Muscle layer of colon (tissue), 2 donors: ENCODE measurements around the gene SHB.
"Not testable (repeated sequence)": the region's sequence is repeated elsewhere in the genome, so short reads cannot be mapped to it uniquely, and the experiment has no call there.

Experiments
- H3K27ac ChIP-seq: one replicate; pipeline ENCODE4 v1.7.0; 2013; ENCODE audit warnings: low read depth, mild to moderate bottlenecking, low read length, moderate library complexity
- H3K27me3 ChIP-seq, 2 donors: one replicate each; pipeline ENCODE4 v1.7.0; 2013; ENCODE audit warnings: low read length in 2 of 2, mild to moderate bottlenecking in 2 of 2; ENCODE audit not compliant: insufficient read depth in 2 of 2, control insufficient read depth in 1 of 2
- H3K36me3 ChIP-seq: one replicate; pipeline ENCODE4 v1.7.0; 2013; ENCODE audit warnings: mild to moderate bottlenecking, low read length; ENCODE audit not compliant: insufficient read depth
- H3K4me1 ChIP-seq: one replicate; pipeline ENCODE4 v1.7.0; 2013; ENCODE audit warnings: mild to moderate bottlenecking, low read length; ENCODE audit not compliant: insufficient read depth
- H3K4me3 ChIP-seq, 2 donors: one replicate each; pipeline ENCODE4 v1.7.0; 2013; ENCODE audit warnings: low read length in 2 of 2, low read depth in 1 of 2, mild to moderate bottlenecking in 1 of 2, moderate library complexity in 1 of 2
- H3K9ac ChIP-seq: one replicate; pipeline ENCODE4 v1.7.0; 2013; ENCODE audit warnings: low read length
- H3K9me3 ChIP-seq: one replicate; pipeline ENCODE4 v1.7.0; 2013; ENCODE audit warnings: mild to moderate bottlenecking, low read length
- donor health status: abdominal sarcoma.
- donor health status: Adenocarcinoma of cecum.

Gene SHB

GRCh38 chr9:37971108-37971459, 97.9 kb downstream of the SHB start:
- Histone ChIP-seq H3K4me1 (peaks cover 5% of the 10 kb centered on the region), H3K4me3 (no peak overlapping the region), H3K27ac (no peak overlapping the region), H3K9ac (no peak overlapping the region), H3K27me3 (no peaks in the 10 kb centered on the region), H3K9me3 (no peaks in the 10 kb centered on the region), H3K36me3 (peaks cover 12% of the 10 kb centered on the region)

GRCh38 chr9:37970301-37971107, 98.5 kb downstream of the SHB start:
- H3K4me3 ChIP-seq, result no peak overlapping the region
- H3K27ac ChIP-seq, result no peak overlapping the region
- peaks cover 5% of the 10 kb centered on the region for H3K4me1 ChIP-seq
- H3K9me3 ChIP-seq, result no peaks in the 10 kb centered on the region
- H3K36me3 ChIP-seq, result peaks cover 12% of the 10 kb centered on the region
- no peaks in the 10 kb centered on the region for H3K27me3 ChIP-seq
- H3K9ac ChIP-seq, result no peak overlapping the region

GRCh38 chr9:37969558-37970300, 99.3 kb downstream of the SHB start:
- Histone ChIP-seq H3K36me3 (peaks cover 12% of the 10 kb centered on the region), H3K9ac (no peak overlapping the region), H3K4me1 (peaks cover 8% of the 10 kb centered on the region), H3K9me3 (no peaks in the 10 kb centered on the region), H3K4me3 (no peak overlapping the region), H3K27ac (no peak overlapping the region), H3K27me3 (no peaks in the 10 kb centered on the region)

- H3K27ac ChIP-seq, result no peak overlapping the region
- H3K9me3 ChIP-seq, result no peaks in the 10 kb centered on the region
- peaks cover 12% of the 10 kb centered on the region for H3K36me3 ChIP-seq
- no peak overlapping the region for H3K4me3 ChIP-seq
- no peak overlapping the region for H3K9ac ChIP-seq
- peaks cover 14% of the 10 kb centered on the region for H3K4me1 ChIP-seq
- no peaks in the 10 kb centered on the region for H3K27me3 ChIP-seq
Measured at GRCh38 chr9:37969130-37969529, 99.9 kb downstream of the SHB start.

GRCh38 chr9:37968228-37968701, 100.8 kb downstream of the SHB start:
- Histone ChIP-seq H3K9me3 (no peaks in the 10 kb centered on the region), H3K27ac (no peak overlapping the region), H3K36me3 (peaks cover 7% of the 10 kb centered on the region), H3K27me3 (no peaks in the 10 kb centered on the region), H3K4me3 (no peak overlapping the region), H3K9ac (no peak overlapping the region), H3K4me1 (peaks cover 17% of the 10 kb centered on the region)

GRCh38 chr9:37967761-37968080, 101.3 kb downstream of the SHB start:
- Histone ChIP-seq H3K27ac (no peak overlapping the region), H3K4me3 (no peak overlapping the region), H3K4me1 (peaks cover 17% of the 10 kb centered on the region), H3K9me3 (no peaks in the 10 kb centered on the region), H3K9ac (no peak overlapping the region), H3K27me3 (no peaks in the 10 kb centered on the region), H3K36me3 (peaks cover 7% of the 10 kb centered on the region)

- H3K9ac ChIP-seq, result no peak overlapping the region
- H3K27me3 ChIP-seq, result no peaks in the 10 kb centered on the region
- no peak overlapping the region for H3K4me3 ChIP-seq
- H3K4me1 ChIP-seq, result peaks cover 17% of the 10 kb centered on the region
- no peak overlapping the region for H3K27ac ChIP-seq
- H3K36me3 ChIP-seq, result peaks cover 7% of the 10 kb centered on the region
- H3K9me3 ChIP-seq, result no peaks in the 10 kb centered on the region
Measured at GRCh38 chr9:37967014-37967760, 101.8 kb downstream of the SHB start.

GRCh38 chr9:37966412-37967013, 102.5 kb downstream of the SHB start:
- Histone ChIP-seq H3K27ac (no peak overlapping the region), H3K27me3 (no peaks in the 10 kb centered on the region), H3K9me3 (no peaks in the 10 kb centered on the region), H3K9ac (no peak overlapping the region), H3K4me3 (no peak overlapping the region), H3K36me3 (peaks cover 7% of the 10 kb centered on the region), H3K4me1 (peaks cover 17% of the 10 kb centered on the region)

GRCh38 chr9:37965676-37966345, 103.2 kb downstream of the SHB start:
- H3K4me1 ChIP-seq, result peaks cover 17% of the 10 kb centered on the region
- H3K27ac ChIP-seq, H3K36me3 ChIP-seq, H3K27me3 ChIP-seq, H3K9me3 ChIP-seq, H3K4me3 ChIP-seq, H3K9ac ChIP-seq: not testable (repeated sequence)

- Histone ChIP-seq H3K9ac (no peak overlapping the region), H3K36me3 (no peaks in the 10 kb centered on the region), H3K27me3 (no peaks in the 10 kb centered on the region), H3K4me3 (no peak overlapping the region), H3K9me3 (no peaks in the 10 kb centered on the region), H3K4me1 (peaks cover 17% of the 10 kb centered on the region), H3K27ac (no peak overlapping the region)
Measured at GRCh38 chr9:37965116-37965515, 103.9 kb downstream of the SHB start.

- Histone ChIP-seq H3K4me3 (no peak overlapping the region), H3K9ac (no peak overlapping the region), H3K36me3 (no peaks in the 10 kb centered on the region), H3K27ac (no peak overlapping the region), H3K27me3 (no peaks in the 10 kb centered on the region), H3K9me3 (no peaks in the 10 kb centered on the region), H3K4me1 (peaks cover 17% of the 10 kb centered on the region)
Measured at GRCh38 chr9:37964740-37965081, 104.3 kb downstream of the SHB start.
